Measurements from ENCODE around the gene SEMA6D. TPM values are rescaled to one million over a fixed set of nuclear protein-coding genes. Genes with fewer than 3 reads are reported as not detected.
"Not testable (repeated sequence)": the region's sequence is repeated elsewhere in the genome, so short reads cannot be mapped to it uniquely, and the experiment has no call there.

The SEMA6D gene
- polyA plus RNA-seq, 1 donor from 2014 or later = 108 TPM

GRCh38 chr15:47736143-47736786, 19.0 kb downstream of the SEMA6D start:
- no peak overlapping the region for H3K4me2 ChIP-seq (ENCODE audit: low read length)
- no peaks in the 10 kb centered on the region for H3K36me3 ChIP-seq (ENCODE audit: insufficient read depth, low read length)
- H3K27ac ChIP-seq (ENCODE audit: low read length) = no peak overlapping the region
- no peaks in the 10 kb centered on the region for H3F3A ChIP-seq (ENCODE audit: insufficient read depth, low read length, poor library complexity, severe bottlenecking)
- H3K27me3 ChIP-seq (ENCODE audit: insufficient read depth, low read depth, low read length) = no peaks in the 10 kb centered on the region
- H3K79me2 ChIP-seq (replicated peaks; ENCODE audit: insufficient read depth, low read length) = no peaks in the 10 kb centered on the region
- no peaks in the 10 kb centered on the region for H3K9me3 ChIP-seq (ENCODE audit: low read length)
- no peaks in the 10 kb centered on the region for H4K20me1 ChIP-seq (ENCODE audit: insufficient read depth)
- no peaks in the 10 kb centered on the region for H3K9me2 ChIP-seq (ENCODE audit: insufficient read depth, low read length)
- TF ChIP-seq POLR2AphosphoS5 (IDR thresholded peaks at IDR 0.05) (no peak), EZH2 (IDR thresholded peaks at IDR 0.05; ENCODE audit: borderline replicate concordance, insufficient read depth, low read length, poor library complexity, severe bottlenecking) (no peak), EP300 (conservative IDR thresholded peaks at IDR 0.05; ENCODE audit: poor library complexity, severe bottlenecking) (no peak)
- TF ChIP-seq, protein P1, sequence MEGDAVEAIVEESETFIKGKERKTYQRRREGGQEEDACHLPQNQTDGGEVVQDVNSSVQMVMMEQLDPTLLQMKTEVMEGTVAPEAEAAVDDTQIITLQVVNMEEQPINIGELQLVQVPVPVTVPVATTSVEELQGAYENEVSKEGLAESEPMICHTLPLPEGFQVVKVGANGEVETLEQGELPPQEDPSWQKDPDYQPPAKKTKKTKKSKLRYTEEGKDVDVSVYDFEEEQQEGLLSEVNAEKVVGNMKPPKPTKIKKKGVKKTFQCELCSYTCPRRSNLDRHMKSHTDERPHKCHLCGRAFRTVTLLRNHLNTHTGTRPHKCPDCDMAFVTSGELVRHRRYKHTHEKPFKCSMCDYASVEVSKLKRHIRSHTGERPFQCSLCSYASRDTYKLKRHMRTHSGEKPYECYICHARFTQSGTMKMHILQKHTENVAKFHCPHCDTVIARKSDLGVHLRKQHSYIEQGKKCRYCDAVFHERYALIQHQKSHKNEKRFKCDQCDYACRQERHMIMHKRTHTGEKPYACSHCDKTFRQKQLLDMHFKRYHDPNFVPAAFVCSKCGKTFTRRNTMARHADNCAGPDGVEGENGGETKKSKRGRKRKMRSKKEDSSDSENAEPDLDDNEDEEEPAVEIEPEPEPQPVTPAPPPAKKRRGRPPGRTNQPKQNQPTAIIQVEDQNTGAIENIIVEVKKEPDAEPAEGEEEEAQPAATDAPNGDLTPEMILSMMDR (IDR thresholded peaks at IDR 0.05; ENCODE audit: poor library complexity, severe bottlenecking) = no peak
- H3K4me3 ChIP-seq (ENCODE audit: low read length) = no peak overlapping the region
- H2AFZ ChIP-seq (ENCODE audit: low read depth, low read length) = no peak overlapping the region
- H3K9ac ChIP-seq (ENCODE audit: low read length) = no peak overlapping the region

DNA sequence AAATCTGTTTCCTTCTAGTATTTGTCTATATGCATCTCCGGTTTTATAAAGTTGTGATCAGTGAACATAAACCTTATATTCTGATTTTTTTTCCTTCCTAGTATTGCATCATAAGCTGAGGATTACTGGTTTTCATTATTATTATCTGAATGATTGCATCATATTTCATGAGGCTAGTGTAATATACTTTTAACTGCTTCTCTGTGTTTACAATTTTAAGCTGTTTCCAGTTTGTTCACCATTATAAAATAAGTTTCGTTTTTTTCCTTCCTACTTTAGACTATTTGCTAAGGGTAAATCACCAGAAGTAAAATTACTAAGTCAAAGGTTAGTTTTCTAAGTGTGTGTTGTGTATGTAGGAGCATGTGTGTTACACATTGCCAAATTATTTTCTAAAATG, 20.2 kb downstream of the SEMA6D start:
- Histone ChIP-seq H3K9me2 (ENCODE audit: insufficient read depth, low read length) (no peaks in the 10 kb centered on the region), H3K9ac (ENCODE audit: low read length) (no peak overlapping the region), H3K9me3 (ENCODE audit: low read length) (no peaks in the 10 kb centered on the region), H4K20me1 (ENCODE audit: insufficient read depth) (no peaks in the 10 kb centered on the region), H3K4me3 (ENCODE audit: low read length) (no peak overlapping the region), H3K27me3 (ENCODE audit: insufficient read depth, low read depth, low read length) (no peaks in the 10 kb centered on the region), H3F3A (ENCODE audit: insufficient read depth, low read length, poor library complexity, severe bottlenecking) (no peaks in the 10 kb centered on the region), H2AFZ (ENCODE audit: low read depth, low read length) (no peak overlapping the region), H3K36me3 (ENCODE audit: insufficient read depth, low read length) (no peaks in the 10 kb centered on the region), H3K79me2 (replicated peaks; ENCODE audit: insufficient read depth, low read length) (no peaks in the 10 kb centered on the region), H3K4me2 (ENCODE audit: low read length) (no peak overlapping the region), H3K27ac (ENCODE audit: low read length) (no peak overlapping the region)
- TF ChIP-seq TAF1 (IDR thresholded peaks at IDR 0.05; ENCODE audit: low read depth) = no peak
- TF ChIP-seq, protein P1 (IDR thresholded peaks at IDR 0.05; ENCODE audit: poor library complexity, severe bottlenecking) = no peak
- no peak for TF ChIP-seq RAD21 (conservative IDR thresholded peaks at IDR 0.05)
- TF ChIP-seq POLR2AphosphoS5 (IDR thresholded peaks at IDR 0.05) = no peak
- no peak for TF ChIP-seq REST (IDR thresholded peaks at IDR 0.05; ENCODE audit: borderline replicate concordance)
- no peak for TF ChIP-seq EZH2 (IDR thresholded peaks at IDR 0.05; ENCODE audit: borderline replicate concordance, insufficient read depth, low read length, poor library complexity, severe bottlenecking)
- no peak for TF ChIP-seq SMC3 (conservative IDR thresholded peaks at IDR 0.05; ENCODE audit: poor library complexity)
- no peak for TF ChIP-seq EP300 (conservative IDR thresholded peaks at IDR 0.05; ENCODE audit: poor library complexity, severe bottlenecking)
- TF ChIP-seq MXI1 (conservative IDR thresholded peaks at IDR 0.05; ENCODE audit: poor library complexity, severe bottlenecking) = no peak

- not testable (repeated sequence) for H3F3A ChIP-seq (ENCODE audit: insufficient read depth, low read length, poor library complexity, severe bottlenecking); H3K9me2 ChIP-seq (ENCODE audit: insufficient read depth, low read length); H3K36me3 ChIP-seq (ENCODE audit: insufficient read depth, low read length); H4K20me1 ChIP-seq (ENCODE audit: insufficient read depth); H3K9me3 ChIP-seq (ENCODE audit: low read length); H3K27ac ChIP-seq (ENCODE audit: low read length); H3K27me3 ChIP-seq (ENCODE audit: insufficient read depth, low read depth, low read length); H3K9ac ChIP-seq (ENCODE audit: low read length); H3K4me3 ChIP-seq (ENCODE audit: low read length); H3K4me2 ChIP-seq (ENCODE audit: low read length); H3K79me2 ChIP-seq (replicated peaks; ENCODE audit: insufficient read depth, low read length); H2AFZ ChIP-seq (ENCODE audit: low read depth, low read length)
These were observed 21.0 kb downstream of the SEMA6D start for GRCh38 chr15:47738144-47738825.
